ENCODE measurements around the gene PTN.

The PTN gene, protein sequence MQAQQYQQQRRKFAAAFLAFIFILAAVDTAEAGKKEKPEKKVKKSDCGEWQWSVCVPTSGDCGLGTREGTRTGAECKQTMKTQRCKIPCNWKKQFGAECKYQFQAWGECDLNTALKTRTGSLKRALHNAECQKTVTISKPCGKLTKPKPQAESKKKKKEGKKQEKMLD

GRCh38 chr7:137343281-137343841 is at the start of gene PTN:
Gene PTN (minus strand): TSS chr7:137343733. CDS start chr7:137254973, 88,760 bp downstream.
- no peak for DNase-seq

GRCh38 chr7:137390076-137390475 is 46.5 kb upstream of the PTN start:
- no peak for DNase-seq

DNA sequence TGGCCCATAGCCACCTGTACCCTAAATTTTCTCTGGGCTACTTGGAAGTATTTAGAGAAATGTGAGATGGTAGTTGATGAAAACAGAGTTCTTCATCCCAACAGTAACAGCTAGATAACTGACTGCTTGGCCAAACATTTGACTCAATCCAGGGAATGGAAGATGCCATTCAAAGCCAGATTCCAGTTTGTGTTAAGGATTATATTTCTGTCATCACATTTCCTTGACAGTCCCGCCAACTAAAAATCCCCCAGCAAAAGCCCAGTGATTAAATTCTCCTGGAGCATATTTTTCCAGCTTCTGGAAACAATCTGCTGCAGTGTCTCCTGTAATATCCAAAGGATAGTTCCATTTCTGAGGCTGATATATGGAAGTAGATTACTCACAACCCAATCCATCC is 45.4 kb upstream of the PTN start:
- no peak for DNase-seq

GRCh38 chr7:137386966-137387365 is 43.4 kb upstream of the PTN start:
- no peak for DNase-seq

DNA sequence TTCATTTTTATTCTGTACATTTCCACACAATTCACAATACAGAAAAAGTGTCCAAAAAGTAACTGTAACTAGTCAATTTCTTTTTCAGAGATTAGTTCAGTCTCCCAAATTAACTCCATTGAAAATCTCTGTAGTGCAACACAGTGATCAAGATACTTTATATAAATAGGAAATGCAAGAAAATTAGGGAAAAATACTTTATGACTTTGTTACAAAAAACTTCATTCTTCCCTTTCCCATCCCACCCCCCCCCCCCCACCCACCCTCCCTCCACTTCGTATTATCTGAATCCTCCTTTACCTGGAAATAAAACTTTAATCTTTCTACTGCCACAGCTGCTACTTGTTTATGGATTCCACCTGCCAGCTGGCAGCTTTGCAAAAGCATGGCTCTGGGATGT is 37.5 kb upstream of the PTN start:
- DNase-seq, result no peak

DNA sequence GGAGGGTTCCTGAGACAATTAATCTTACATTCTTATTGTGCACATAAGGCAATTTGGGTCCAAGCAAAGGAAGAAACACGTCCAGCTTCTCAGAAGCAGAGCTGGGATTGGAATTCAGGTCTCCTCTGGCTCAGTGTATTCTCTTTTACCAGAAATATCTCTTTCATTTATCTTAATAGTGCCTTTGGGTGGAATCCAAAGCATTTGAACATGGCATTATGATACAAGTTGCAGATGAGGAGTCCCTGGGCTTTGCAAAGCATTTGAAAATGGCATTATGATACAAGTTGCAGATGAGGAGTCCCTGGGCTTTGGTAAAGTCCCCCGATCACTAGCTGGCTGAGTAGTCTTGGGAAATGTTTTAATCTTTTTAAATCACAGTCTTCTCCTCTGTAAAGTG is 30.0 kb upstream of the PTN start:
- no peak for DNase-seq

DNA sequence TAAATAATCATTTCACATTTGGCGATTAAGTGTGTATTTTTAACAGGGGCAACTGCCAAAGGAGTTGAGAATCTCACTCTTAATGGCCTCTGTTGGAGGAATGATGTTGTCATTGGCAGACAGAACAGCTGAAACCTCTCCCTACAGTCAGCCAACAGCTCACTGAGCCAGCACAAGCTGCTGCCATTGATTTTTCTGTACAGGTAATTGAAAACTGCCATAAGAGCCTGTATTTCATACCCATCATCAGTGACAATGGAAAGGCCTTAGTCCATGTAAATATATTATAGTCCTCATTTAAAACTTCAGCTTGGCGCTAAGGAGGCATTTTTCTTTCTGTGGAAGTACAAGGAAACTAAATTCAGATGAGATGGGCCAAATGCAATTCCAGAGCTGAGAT is 28.1 kb upstream of the PTN start:
- no peak for DNase-seq

- no peak for DNase-seq
These were observed 23.5 kb upstream of the PTN start for GRCh38 chr7:137366995-137367394.

DNA sequence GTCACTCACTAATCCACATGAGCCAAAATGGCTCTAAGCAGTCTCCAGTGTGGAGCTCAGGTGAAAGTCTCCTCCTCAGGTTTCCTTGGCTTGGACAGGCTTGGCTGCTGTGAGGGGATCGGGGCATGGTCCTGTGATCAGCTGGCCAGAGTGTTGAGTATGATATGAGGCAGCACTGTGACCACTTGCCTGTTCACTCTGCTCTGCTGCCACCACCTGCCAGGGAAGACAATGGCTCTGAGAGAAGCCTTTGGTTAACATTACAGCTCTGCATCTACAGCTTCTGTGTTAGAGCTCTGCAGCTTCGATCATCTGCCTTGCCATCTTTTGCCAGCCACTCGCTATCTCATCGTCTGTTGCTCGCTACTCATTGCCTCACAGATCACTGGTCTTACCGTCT is 20.1 kb upstream of the PTN start:
- no peak for DNase-seq

DNA sequence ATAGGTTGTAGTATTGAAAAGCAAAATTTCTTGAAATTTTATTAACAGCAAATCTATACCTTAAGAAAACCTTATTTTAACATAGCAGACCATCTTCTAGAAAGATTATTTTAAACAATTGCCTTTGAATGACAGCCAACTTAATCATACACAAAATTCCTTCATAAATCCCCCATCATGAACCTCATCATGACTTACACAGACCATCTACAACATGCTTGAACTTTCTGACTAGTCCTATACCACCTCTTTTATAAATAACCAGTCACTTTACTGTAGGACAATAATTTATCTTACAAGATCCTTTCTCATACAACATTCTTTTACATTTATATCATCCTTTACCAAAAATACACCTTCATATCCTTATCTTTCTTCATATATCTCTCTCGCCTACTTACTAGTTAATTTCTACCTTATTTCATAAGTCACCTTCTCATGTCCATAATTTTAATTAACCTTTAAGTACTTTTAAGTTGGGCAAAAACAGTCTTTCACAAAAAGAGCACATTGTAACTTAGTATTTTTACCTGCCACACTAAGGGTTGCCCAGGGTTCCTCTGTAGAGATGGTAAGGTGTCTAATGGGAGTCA is 16.6 kb upstream of the PTN start:
- DNase-seq, result no peak

GRCh38 chr7:137354961-137355360 is 11.4 kb upstream of the PTN start:
- no peak for DNase-seq

- DNase-seq, result no peak
These were observed 10.9 kb upstream of the PTN start for GRCh38 chr7:137354396-137354795.

DNA sequence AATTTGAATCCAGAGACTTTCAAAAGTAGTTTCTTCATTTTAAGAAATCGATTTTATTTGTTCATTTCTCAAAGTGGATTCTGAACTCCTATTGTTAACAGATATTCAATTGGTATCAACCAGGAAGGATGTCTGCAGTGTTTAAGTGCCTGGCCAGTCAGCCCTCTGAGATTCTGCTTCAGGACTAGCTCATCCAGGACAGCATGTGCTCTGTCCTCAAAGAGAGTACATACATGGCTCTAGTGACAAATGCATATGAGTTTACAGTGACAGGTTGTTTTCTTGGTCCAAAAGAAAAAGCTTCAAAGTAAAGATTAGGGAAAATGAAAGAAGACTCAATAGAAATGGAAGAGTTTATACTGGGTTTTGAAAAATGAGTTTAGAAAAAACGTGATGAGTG is 8.4 kb upstream of the PTN start:
- no peak for DNase-seq

DNA sequence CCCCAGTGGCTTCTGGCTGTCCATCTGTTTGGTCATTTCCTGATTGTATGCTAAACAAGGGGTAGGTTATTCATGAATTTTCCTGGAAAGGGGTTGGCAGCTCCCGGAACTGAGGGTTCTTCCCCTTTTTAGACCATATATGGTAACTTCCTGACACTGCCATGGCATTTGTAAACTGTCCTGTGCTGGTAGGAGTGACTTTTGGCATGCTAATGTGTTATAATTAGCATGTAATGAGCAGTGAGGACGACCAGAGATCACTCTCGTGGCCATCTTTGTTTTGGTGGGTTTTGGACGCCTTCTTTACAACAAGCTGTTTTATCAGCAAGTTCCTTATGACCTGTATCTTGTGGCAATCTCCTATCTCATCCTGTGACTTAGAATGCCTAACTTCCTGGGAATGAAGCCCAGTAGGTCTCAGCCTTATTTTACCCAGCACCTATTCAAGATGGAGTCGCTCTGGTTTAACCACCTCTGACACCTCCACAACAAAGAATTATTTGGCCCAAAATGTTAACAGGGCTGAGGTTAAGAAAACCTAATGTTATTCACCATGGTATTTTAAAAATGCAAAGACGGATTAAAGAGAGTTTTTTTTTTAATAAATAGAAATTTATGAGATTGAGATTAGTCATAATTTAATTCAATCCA is 2.4 kb upstream of the PTN start:
- no peak for DNase-seq

DNA sequence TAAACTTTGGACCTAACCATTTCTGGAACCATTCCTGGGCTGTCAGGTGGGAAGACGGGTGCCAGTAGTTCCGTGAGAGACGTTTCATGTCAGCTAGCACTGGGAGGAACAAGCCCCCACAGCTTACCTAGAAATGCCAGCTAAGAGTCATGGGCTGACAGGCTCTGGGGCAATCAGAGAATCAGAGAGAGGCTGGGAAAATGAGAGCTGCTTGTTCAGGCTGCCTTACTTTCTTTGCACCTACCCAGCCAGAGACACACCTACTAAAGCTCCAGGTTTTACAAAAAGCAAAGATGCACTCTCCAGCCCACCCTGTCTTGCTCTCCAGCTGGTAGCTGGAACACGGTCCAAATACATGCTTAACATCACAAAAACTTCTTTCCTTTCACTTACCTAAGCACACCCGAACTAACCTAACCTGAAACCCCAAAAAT is 688 bp downstream of the PTN start:
- no peak for DNase-seq

- DNase-seq, result no peak
These were observed 1.3 kb downstream of the PTN start for GRCh38 chr7:137342265-137342664.

DNA sequence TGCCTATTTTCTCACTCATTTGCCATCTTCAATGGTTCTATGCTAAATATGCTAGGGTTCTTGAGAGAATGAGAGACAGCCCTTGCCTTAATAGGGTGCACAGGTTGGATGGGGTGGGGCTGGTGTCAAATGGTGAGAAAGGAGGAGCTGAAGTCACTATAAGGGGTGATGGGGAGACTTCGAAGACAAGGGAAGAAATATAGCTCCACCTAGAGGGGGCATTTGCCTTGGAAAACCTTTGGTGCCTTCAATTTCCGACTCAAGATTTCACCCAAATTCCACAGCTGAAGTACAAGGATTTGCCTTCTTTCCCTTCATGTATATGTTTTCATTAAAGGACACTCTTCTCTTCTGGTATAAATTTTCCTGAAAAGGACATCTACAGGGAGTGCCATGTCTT is 5.6 kb downstream of the PTN start:
- DNase-seq, result no peak

DNA sequence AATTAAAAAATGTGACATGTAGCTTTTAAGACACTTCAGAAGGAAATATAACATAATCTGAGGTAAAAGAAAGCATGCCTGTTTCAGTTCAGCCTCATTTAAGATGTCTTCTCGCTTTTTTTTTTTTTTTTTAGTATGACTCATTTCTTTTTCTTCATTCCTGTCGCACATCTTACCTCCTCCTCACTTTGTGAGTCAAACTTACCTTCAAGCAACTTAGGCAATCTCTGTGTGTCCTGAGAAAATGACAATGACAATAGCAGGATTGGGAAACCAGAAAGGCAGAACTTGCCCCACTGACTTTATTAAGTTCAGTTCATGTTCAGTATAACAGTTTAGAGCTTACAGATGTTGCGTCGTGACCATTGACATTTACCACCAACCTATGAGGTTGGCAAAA is 7.7 kb downstream of the PTN start:
- DNase-seq, result no peak

- no peak for DNase-seq
These were observed 12.2 kb downstream of the PTN start for GRCh38 chr7:137331378-137331777.

DNA sequence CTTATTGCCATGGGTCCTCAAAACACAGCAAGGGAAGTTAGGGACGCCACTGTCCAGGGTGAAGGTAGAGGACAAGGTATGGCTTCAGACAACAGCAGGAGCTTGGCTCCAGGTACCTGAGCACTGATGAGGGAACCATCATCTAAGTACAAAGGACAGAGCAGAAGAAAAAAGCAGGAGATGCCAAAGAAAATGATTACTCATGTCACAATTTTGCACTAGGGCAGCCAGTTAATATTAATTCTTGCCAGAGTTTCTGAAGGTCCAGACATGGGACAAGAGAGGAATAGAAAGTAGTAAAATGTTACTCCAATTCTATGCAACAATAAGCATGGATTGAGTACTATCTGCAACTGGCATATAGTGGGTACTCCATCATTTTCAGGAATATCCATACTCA is 14.1 kb downstream of the PTN start:
- DNase-seq, result no peak

DNA sequence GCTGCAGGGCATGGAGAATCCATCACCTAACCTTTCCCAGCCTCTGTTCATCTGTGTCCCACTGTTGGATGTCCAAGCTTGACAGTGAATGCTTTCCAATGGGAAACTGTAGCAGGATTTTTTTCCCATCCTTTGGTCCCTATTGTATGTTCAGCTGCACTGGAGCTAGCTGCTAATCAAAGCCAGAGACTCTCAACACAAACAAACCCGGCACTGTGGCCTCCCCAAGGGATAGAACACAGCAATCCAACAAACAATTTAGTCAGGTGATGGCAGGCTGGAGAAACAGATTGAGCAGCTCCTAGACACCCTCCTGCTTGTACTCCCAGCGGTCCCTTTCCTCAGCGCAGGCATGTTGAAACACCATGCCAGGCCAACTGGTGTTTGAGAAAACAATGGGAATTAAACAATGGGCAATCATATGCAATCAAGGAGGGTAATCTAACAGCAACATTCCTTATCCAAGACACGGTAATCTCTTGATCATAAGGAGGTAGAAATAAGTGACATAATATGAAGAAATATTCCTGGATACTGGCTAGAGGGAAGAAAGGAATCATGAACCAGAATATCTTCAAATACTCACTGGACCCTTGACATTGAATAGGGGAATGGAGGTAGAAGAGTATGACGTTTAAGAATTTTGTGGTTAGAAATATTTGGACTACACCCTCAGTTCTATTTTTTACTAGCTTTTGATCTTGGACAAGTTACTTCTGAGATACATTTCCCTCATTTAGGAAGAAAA is 15.0 kb downstream of the PTN start:
- DNase-seq, result no peak

GRCh38 chr7:137325927-137326326 is 17.6 kb downstream of the PTN start:
- DNase-seq, result no peak

DNA sequence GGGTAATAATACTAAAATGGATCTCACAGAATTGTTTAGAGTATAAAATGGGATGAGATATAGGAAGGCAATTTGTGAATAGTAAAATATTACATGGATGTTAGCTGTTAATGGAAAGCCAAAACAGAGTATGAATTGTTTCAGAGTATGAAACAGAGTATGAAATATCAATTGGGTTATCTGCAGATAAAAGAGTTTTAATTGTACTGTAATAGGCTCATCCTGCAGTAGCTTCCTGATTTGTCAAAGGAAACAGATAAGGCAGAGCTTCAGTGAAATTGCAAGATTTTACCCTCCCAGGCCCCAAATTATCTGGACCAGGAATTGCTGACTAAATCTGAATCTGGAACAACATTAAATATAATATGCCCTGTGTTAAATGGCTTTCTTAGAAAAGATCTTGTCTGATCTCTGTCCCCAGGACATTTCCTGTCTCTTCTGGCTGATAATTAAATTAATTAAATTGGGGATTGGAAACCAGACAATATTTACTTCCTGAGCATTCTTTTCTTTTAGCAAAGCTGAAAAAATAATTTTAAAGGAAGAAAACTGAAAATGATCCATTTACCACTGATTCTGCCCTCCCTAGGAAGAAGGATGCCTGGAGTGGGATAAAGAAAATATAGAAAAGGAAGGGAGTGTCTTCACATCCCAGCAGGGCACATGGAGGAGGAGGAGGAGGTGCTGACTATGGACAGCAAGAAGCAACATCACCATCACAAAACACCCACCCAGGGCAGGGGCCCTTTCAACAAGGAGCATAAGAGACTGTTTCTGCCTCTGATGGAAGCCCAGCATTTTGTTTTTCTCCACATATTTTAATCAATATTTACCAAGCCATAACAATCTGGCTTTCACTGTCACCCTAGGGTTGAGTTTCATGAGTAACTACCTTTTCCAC is 18.5 kb downstream of the PTN start:
- no peak for DNase-seq

All from cerebellar nuclear complex (tissue), 1 donor.